Endothelial cell of umbilical vein (primary cell): Measurements from ENCODE around the gene TOMM7. TPM values are rescaled to one million over a fixed set of nuclear protein-coding genes. Genes with fewer than 3 reads are reported as not detected.
"Not testable (repeated sequence)": the region's sequence is repeated elsewhere in the genome, so short reads cannot be mapped to it uniquely, and the experiment has no call there.

Experiments
- BruUV-seq: library from RNA; stranded (reverse); fragments of 400-500 nt; replicated peaks from 2 replicates; lab custom pipeline; 2021; lab: Mats Ljungman, UMichigan
- CTCF ChIA-PET: fragments of 300-600, 350-600 bp; sonication (Branson Sonifier 250); formaldehyde crosslinking; loops from one replicate; lab custom pipeline; 2021; ENCODE audit warnings: antibody characterized with exemption, inconsistent platforms; lab: Charles Lee
- POLR2A ChIA-PET: fragments of 300-600, 350-600 bp; sonication (Branson Sonifier 250); formaldehyde crosslinking; loops from one replicate; lab custom pipeline; 2021; ENCODE audit warnings: antibody characterized with exemption, inconsistent platforms; lab: Charles Lee
- DNase-seq: peaks from one replicate; pipeline ENCODE4 v3.0.0-alpha.2; 2011; ENCODE audit warnings: low read depth, low spot score
- FAIRE-seq: peaks from 2 replicates; lab custom pipeline; 2011; peaks lifted over from hg19 to GRCh38; lab: Jason Lieb, UNC
- H2AFZ ChIP-seq: 2 replicates; pipeline ENCODE4 v1.6.0; 2012; ENCODE audit warnings: low read depth, low read length, control low read depth, inconsistent platforms
- H3K27ac ChIP-seq: 2 replicates; pipeline ENCODE4 v1.5.1; 2011; ENCODE audit warnings: low read depth, mild to moderate bottlenecking, control low read depth, low read length, moderate library complexity; ENCODE audit not compliant: insufficient read depth
- H3K27me3 ChIP-seq, 2 experiments: 2 replicates each; pipeline versions ENCODE4 v1.6.0 to v1.6.1; 2011; ENCODE audit warnings: low read length in 2 of 2, mixed read lengths in 1 of 2; ENCODE audit not compliant: control insufficient read depth in 2 of 2, insufficient read depth in 2 of 2
- H3K36me3 ChIP-seq, 2 experiments: 2 replicates in 1 of 2; 3 replicates in 1 of 2; pipeline ENCODE4 v1.5.1; 2011; ENCODE audit warnings: low read length in 2 of 2, mild to moderate bottlenecking in 1 of 2, moderate library complexity in 1 of 2; ENCODE audit not compliant: control insufficient read depth in 2 of 2, insufficient read depth in 2 of 2; ENCODE audit errors: extremely low read depth in 1 of 2
- H3K4me1 ChIP-seq: 3 replicates; pipeline ENCODE4 v1.5.1; 2011; ENCODE audit warnings: mild to moderate bottlenecking, low read length; ENCODE audit not compliant: control insufficient read depth, insufficient read depth; ENCODE audit errors: extremely low read depth
- H3K4me2 ChIP-seq: 2 replicates; pipeline ENCODE4 v1.6.1; 2011; ENCODE audit warnings: low read length, control low read depth, mixed read lengths; ENCODE audit not compliant: insufficient read depth
- H3K4me3 ChIP-seq, 3 experiments: fragments of 200-600 bp in 1 of 3; sonication (generic), shearing (Covaris generic) in 1 of 3; replicated peaks in 1 of 3; 2 replicates each; pipeline ENCODE4 v1.5.1; 2011 to 2016; ENCODE audit warnings: control low read depth in 3 of 3, low read length in 3 of 3, mild to moderate bottlenecking in 2 of 3, inconsistent platforms in 1 of 3, low read depth in 1 of 3, moderate library complexity in 1 of 3; ENCODE audit not compliant: insufficient read depth in 1 of 3
- H3K79me2 ChIP-seq: 2 replicates; pipeline ENCODE4 v1.6.0; 2012; ENCODE audit warnings: low read length, inconsistent platforms; ENCODE audit not compliant: control insufficient read depth, insufficient read depth
- H3K9ac ChIP-seq: replicated peaks from 2 replicates; pipeline ENCODE3; 2011; ENCODE audit warnings: low read length, control low read depth; ENCODE audit not compliant: insufficient read depth; ENCODE audit errors: extremely low read depth
- H3K9me1 ChIP-seq: replicated peaks from 3 replicates; pipeline ENCODE4 v1.6.0; 2011; ENCODE audit warnings: mild to moderate bottlenecking, low read length; ENCODE audit not compliant: control insufficient read depth, insufficient read depth; ENCODE audit errors: extremely low read depth
- H3K9me3 ChIP-seq: replicated peaks from 2 replicates; pipeline ENCODE4 v1.5.1; 2012; ENCODE audit warnings: low read length, inconsistent platforms; ENCODE audit not compliant: control insufficient read depth, insufficient read depth
- H4K20me1 ChIP-seq: replicated peaks from 2 replicates; pipeline ENCODE3; 2011; ENCODE audit warnings: mild to moderate bottlenecking, low read length; ENCODE audit not compliant: control insufficient read depth, insufficient read depth; ENCODE audit errors: extremely low read depth
- FOS ChIP-seq: IDR thresholded peaks from 2 replicates; pipeline ENCODE4 v1.6.1; 2011; ENCODE audit warnings: mild to moderate bottlenecking, low read length, moderate library complexity, borderline replicate concordance; ENCODE audit not compliant: insufficient read depth
- dilution Hi-C: fragments of 300-500 bp; cut with MboI; formaldehyde crosslinking; loops from one replicate; pipeline ENCODE4 v1.15.0; 2019; ENCODE audit warnings: low sequenced_read_pairs; ENCODE audit not compliant: extremely low pct_ligation_motif_present
- intact Hi-C: fragments of 100-400 bp; cut with micrococcal nuclease; formaldehyde crosslinking; loops from one replicate; pipeline ENCODE4 v1.10.0; 2022
- polyA plus RNA-seq, 4 experiments: library from polyadenylated mRNA; depleted of rRNA in 3 of 4; stranded (reverse) in 3 of 4; unstranded in 1 of 4; fragments of >200 nt; gene quantifications; 2 replicates each; pipeline versions ENCODE4 v1.2.1 to v1.2.3, GENCODE V29; 2011 to 2012; ENCODE audit warnings: missing spikeins in 1 of 4
- total RNA-seq: library from RNA; stranded (reverse); gene quantifications from 2 replicates; pipeline ENCODE4 v1.2.3, GENCODE V29; 2021

Gene TOMM7
- total and polyA plus RNA-seq, 2 donors (not counting 3 experiments of a cell fraction or from before 2014, with no cell fraction given), result 185 to 528 TPM

DNA sequence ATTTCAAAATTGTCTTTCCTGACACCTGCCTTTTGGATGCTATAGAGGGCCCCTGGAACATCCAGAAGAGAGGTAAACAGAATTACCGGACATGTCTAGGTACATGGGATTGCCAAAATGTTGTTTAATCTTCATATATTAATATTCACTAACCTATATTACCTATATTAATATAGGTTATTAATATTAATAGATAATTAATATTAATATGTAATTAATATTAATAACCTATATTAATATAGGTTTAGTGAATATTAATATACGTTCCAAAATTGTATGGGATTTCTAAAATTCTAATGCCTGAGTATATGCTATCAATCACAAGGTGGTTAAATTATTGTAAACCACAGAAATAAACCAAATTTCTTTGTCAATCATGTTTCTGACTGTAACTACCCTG, 17.4 kb downstream of the TOMM7 start:
- ChIA-PET POLR2A (no interaction called here), CTCF (no interaction called here)
- no peak overlapping the region for H3K4me3 ChIP-seq
- no peaks in the 10 kb centered on the region for H4K20me1 ChIP-seq
- no peaks in the 10 kb centered on the region for H3K36me3 ChIP-seq
- H3K9me3 ChIP-seq, result no peaks in the 10 kb centered on the region
- no peak for TF ChIP-seq FOS
- no peak overlapping the region for H3K4me2 ChIP-seq
- H3K79me2 ChIP-seq, result no peaks in the 10 kb centered on the region
- dilution Hi-C loops (no loop called here), intact Hi-C loops (no loop called here)
- BruUV-seq, result no TSS peak
- H3K27me3 ChIP-seq, result no peaks in the 10 kb centered on the region
- no peaks in the 10 kb centered on the region for H3K9me1 ChIP-seq
- no peaks in the 10 kb centered on the region for H3K4me1 ChIP-seq
- no peak overlapping the region for H3K27ac ChIP-seq
- no peak overlapping the region for H3K9ac ChIP-seq
- no peak for DNase-seq
- no peak overlapping the region for H2AFZ ChIP-seq
- no peak for FAIRE-seq

DNA sequence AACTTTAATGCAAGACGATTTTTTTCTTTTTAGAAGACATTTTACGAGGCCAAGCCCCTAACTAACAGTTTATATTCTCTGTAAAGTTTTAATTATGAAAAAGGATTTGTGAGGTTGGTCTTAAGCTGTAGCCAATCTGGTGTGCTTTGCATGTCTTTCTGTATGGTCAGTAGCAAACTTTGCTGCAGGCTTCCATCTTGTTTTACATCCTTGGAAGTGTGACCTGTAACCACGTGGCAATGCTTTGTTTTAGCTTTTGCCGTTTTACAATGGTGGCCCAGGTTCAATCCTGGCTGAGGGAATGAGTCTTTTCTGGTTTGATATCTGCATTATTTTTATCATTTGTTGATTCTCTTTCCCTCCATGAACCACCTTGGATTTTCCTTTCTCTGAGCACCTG, 19.8 kb downstream of the TOMM7 start:
- H3K27me3 ChIP-seq, H2AFZ ChIP-seq, FAIRE-seq, intact Hi-C loops, BruUV-seq, H3K36me3 ChIP-seq, H3K4me1 ChIP-seq, H3K4me3 ChIP-seq, H3K9me3 ChIP-seq, dilution Hi-C loops, H3K27ac ChIP-seq, H4K20me1 ChIP-seq, H3K79me2 ChIP-seq, POLR2A ChIA-PET, H3K4me2 ChIP-seq, DNase-seq, H3K9me1 ChIP-seq, H3K9ac ChIP-seq: not testable (repeated sequence)
- CTCF ChIA-PET, result interaction anchor here (0.9 to 1.3 kb wide), 5 partner anchors 17 to 252 kb away, joined by 3 read pairs; no protein-coding TSS in a partner anchor
